NCI-H2081 treated with DMSO at 0.1 percent for 48 hours (cell line): ENCODE data around the gene AHRR.
"Not testable (repeated sequence)": the region's sequence is repeated elsewhere in the genome, so short reads cannot be mapped to it uniquely, and the experiment has no call there.

Experiments used
- DNase-seq: peaks from one replicate; lab custom pipeline; 2025; lab: John Stamatoyannopoulos, UW

Gene AHRR

DNA sequence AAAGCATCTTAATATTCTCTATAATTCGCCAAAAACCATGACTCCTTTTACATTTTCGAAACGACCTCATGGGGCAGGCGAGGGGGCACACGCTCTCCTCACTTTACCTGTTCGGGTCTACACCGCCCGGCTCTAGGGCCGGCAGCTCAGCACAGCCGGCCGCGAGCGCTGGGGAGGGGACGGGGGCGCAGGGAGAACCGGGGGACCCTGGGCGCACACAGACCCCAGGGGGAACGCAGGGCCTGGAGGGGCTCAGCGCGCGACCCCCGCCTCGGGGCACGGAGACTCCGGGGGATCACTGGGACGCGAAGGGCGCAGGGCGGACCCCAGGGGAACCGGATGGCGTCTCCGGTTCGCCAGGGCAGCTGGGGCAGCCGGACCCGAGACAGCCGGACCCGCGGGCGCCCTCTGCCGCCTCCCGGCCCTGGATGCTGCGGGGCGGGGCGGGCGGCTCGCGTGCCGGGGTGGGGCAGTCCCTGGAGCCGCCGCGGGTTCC lies at the start of gene AHRR:
Gene AHRR (plus strand): TSS at position 485 of the 496 bp plus-strand sequence. CDS start 22,189 bp downstream, outside the sequence.
- DNase-seq = peak; percentile 40

DNA sequence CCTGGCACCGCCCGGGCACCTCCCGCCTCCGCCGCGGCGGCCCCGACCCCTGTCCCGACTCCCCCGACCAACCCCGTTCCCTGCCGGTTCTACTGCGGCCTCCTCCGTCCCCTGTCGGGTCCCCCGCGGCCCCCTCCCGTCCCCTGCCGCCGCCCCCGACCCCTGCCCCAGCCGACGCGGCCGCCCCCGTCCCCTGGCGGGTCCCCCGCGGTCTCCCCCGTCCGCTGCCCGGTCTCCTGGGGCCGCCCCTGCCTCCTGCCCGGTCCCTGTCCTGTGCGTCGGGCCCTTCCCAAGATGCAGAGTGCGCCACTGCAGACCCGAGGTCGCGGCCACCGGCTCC lies 49.7 kb upstream of the AHRR start:
- DNase-seq = not testable (repeated sequence)

GRCh38 chr5:273091-273490 lies 48.4 kb upstream of the AHRR start:
- DNase-seq = not testable (repeated sequence)

DNA sequence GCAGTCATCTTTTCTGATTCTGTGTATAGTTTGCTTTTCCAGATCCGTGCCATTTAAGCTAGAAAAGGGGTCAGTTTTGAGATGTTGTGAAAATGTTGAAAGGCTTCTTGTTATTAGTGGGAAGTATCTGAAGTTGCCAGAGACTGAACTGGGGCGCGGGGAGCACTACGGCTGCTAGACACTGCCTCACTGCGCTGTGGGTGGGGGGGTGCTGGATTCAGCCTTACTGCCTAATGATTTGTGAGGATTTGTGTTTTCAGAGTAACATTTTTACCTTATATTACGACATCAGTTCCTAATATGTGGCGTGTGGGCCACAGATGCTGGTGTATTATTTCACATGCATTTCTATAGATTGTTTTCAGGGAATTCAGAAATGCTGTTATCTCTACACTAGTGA lies 48.0 kb upstream of the AHRR start:
- DNase-seq = not testable (repeated sequence)

GRCh38 chr5:274346-274745 lies 47.2 kb upstream of the AHRR start:
- not testable (repeated sequence) for DNase-seq

- no peak for DNase-seq
Observed at GRCh38 chr5:278646-279045, 42.9 kb upstream of the AHRR start.

- not testable (repeated sequence) for DNase-seq
Observed at GRCh38 chr5:279051-279665, 42.4 kb upstream of the AHRR start.

- DNase-seq = no peak
Observed at GRCh38 chr5:285991-286557, 35.4 kb upstream of the AHRR start.

DNA sequence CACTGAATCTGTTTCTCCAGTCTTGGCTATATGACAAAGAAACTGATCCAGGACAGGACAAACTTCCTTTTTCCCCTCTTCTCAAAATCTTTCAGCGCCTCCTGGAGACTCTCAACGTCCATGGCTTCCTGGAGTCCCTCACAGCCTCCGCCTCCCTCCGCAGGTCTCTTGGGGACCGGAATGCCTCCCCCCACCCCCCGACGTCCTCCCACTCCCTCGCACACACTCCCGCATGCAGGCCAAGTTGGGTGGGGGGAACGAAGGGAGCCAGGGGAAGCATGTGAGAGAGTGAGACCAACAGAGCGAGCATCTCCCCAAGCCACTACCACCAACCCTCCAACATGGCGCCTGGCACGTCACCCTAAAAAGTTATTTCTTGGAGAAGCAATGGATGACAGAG lies 31.3 kb upstream of the AHRR start:
- DNase-seq = not testable (repeated sequence)

DNA sequence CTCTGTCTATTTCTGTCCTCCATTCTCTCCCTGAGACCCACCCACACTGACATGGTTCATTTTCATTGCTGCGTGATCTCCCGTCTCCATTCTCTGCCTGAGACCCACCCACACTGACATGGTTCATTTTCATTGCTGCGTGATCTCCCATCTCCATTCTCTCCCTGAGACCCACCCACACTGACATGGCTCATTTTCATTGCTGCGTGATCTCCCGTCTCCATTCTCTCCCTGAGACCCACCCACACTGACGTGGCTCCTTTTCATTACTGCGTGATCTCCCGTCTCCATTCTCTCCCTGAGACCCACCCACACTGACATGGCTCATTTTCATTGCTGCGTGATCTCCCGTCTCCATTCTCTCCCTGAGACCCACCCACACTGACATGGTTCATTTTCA lies 30.2 kb upstream of the AHRR start:
- DNase-seq = not testable (repeated sequence)

DNA sequence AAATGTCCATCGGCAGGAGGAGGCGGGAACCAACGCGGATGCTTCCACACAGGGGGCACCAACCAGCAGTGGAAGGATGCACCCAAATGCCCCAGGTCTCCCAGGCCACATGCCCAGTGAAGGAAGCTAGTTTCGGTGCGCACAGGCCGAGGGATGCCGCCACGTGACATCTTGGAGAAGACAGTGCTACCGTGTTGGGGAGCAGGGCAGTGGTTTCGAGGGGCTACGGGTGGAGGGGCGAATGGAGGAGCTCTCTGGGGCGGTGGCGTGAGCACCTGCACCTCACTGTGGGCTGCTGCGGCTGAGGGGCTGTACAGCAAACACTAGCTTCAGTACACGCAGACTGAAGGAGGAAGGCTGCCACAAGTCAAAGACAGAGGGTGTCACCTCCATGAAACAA lies 26.7 kb upstream of the AHRR start:
- DNase-seq = not testable (repeated sequence)

- not testable (repeated sequence) for DNase-seq
Observed at GRCh38 chr5:296207-296606, 25.3 kb upstream of the AHRR start.

DNA sequence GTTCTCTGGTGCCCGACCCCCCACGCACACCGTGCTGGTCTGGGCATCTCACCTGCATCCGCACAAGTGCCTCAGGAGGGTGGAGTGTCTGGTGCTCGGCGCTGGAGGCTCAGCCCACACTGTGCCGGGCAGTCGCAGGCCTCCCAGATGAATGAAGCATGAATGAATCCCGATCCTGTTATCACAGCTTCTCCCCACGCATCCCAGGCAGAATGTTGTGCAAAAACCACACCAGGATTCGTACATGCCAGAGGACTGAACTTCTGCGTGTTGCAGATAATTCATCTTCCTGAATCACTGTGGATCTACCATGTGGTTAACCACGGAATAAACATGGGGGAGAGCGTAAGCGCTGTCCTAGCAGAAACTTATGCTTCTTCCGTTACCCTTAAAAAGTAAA lies 24.6 kb upstream of the AHRR start:
- DNase-seq = not testable (repeated sequence)

GRCh38 chr5:297448-297847 lies 24.1 kb upstream of the AHRR start:
- DNase-seq = not testable (repeated sequence)

- DNase-seq = not testable (repeated sequence)
Observed at GRCh38 chr5:297991-298736, 23.4 kb upstream of the AHRR start.

DNA sequence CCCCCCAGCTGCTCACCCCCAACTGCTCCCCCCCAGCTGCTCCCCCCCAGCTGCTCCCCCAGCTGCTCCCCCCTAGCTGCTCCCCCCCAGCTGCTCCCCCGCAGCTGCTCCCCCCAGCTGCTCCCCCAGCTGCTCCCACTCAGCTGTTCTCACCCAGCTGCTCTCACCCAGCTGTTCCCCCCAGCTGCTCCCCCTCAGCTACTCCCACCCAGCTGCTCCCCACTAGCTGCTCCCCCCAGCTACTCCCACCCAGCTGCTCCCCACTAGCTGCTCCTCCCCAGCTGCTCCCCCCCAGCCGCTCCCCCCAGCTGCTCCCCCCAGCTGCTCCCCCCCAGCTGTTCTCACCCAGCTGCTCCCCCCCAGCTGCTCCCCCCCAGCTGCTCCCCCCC lies 22.8 kb upstream of the AHRR start:
- DNase-seq = no peak

- not testable (repeated sequence) for DNase-seq
Observed at GRCh38 chr5:299921-300320, 21.6 kb upstream of the AHRR start.

DNA sequence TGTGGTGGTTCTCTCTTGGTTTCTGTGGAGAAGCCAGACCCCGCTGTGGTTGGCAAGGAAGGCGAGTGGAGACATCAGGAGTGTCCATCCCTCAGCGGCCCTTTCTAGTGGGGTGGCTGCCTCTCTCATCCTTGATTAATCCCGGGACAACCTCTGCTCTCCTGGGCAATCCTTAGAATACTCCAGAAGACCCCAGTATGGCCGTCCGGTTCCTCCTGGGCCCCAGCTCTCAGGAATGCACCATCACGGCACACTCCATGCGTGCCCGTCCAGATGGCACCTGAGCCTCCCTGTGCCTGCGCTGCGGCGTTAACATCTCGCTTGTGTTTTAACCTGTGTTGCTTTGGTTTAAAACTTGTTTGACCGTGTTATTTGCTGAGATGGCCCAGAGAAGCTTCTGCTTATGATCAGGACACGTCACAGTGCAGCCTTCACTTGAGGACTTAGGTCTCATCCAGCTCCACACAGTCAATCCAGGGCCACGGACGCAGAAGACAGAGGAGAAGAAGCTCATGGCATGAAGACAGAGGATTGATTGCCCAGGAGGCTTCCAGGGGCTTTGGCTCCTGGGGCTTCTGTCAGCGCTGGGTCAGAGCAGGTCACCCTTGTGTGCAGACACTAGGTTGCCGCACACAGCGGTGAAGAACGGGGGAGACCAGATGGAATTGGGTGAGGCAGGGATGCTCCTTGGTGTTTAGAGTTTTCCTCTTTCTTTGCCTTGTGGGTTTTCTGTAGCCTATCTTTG lies 20.7 kb upstream of the AHRR start:
- not testable (repeated sequence) for DNase-seq

- DNase-seq = not testable (repeated sequence)
Observed at GRCh38 chr5:302416-302815, 19.1 kb upstream of the AHRR start.

DNA sequence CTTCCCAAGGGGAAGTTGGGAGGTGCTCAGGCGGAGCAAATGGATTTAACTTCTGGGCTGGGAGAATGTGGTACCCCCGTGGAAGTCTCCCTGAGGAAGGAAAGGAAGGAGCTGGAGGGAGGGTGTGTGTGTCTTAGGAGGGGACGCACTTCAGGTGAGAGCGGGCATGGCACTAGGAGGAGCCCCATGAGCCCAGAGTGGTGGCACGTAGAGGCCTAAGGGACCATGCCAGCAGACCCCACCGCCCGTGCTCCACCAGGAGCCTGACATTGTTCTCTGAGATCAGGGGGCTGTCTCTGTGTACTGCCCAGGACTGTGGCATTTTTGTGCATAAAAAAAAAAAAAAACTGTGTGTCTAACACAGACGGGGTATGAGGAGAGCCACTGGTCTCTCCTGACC lies 18.5 kb upstream of the AHRR start:
- no peak for DNase-seq

- not testable (repeated sequence) for DNase-seq
Observed at GRCh38 chr5:303741-304140, 17.8 kb upstream of the AHRR start.

GRCh38 chr5:305050-305449 lies 16.5 kb upstream of the AHRR start:
- no peak for DNase-seq
